ENCODE results near the gene USP6NL.
"Not testable (repeated sequence)": the region's sequence is repeated elsewhere in the genome, so short reads cannot be mapped to it uniquely, and the experiment has no call there.

USP6NL gene

GRCh38 chr10:11521860-11522259 lies 89.6 kb downstream of the USP6NL start:
- in situ Hi-C loops (cut with MboI; ENCODE audit: low sequenced_read_pairs), result loop anchor here (25.0 kb wide), 1 partner anchor 190 kb away; no protein-coding TSS in a partner anchor

GRCh38 chr10:11520892-11521291 lies 90.6 kb downstream of the USP6NL start:
- in situ Hi-C loops (cut with MboI; ENCODE audit: low sequenced_read_pairs), result loop anchor here (25.0 kb wide), 1 partner anchor 191 kb away; no protein-coding TSS in a partner anchor

GRCh38 chr10:11517150-11517549 lies 94.3 kb downstream of the USP6NL start:
- in situ Hi-C loops (cut with MboI; ENCODE audit: low sequenced_read_pairs), result loop anchor here (10.0 to 25.0 kb wide), 2 partner anchors 195 to 238 kb away; no protein-coding TSS in a partner anchor

GRCh38 chr10:11516431-11516746 lies 95.1 kb downstream of the USP6NL start:
- in situ Hi-C loops (cut with MboI; ENCODE audit: low sequenced_read_pairs), result loop anchor here (10.0 to 25.0 kb wide), 2 partner anchors 196 to 238 kb away; no protein-coding TSS in a partner anchor

GRCh38 chr10:11515596-11516430 lies 95.6 kb downstream of the USP6NL start:
- in situ Hi-C loops (cut with MboI; ENCODE audit: low sequenced_read_pairs), result loop anchor here (10.0 to 25.0 kb wide), 2 partner anchors 196 to 239 kb away; no protein-coding TSS in a partner anchor

- in situ Hi-C loops (cut with MboI; ENCODE audit: low sequenced_read_pairs), result loop anchor here (10.0 to 25.0 kb wide), 2 partner anchors 199 to 241 kb away; no protein-coding TSS in a partner anchor
These were observed 97.7 kb downstream of the USP6NL start for GRCh38 chr10:11513727-11514126.

GRCh38 chr10:11512596-11512995 lies 98.9 kb downstream of the USP6NL start:
- in situ Hi-C loops (cut with MboI; ENCODE audit: low sequenced_read_pairs), result loop anchor here (10.0 to 25.0 kb wide), 2 partner anchors 200 to 242 kb away; no protein-coding TSS in a partner anchor

GRCh38 chr10:11511321-11511720 lies 100.1 kb downstream of the USP6NL start:
- in situ Hi-C loops (cut with MboI; ENCODE audit: low sequenced_read_pairs), result loop anchor here (10.0 to 25.0 kb wide), 2 partner anchors 201 to 243 kb away; no protein-coding TSS in a partner anchor

GRCh38 chr10:11510736-11511135 lies 100.7 kb downstream of the USP6NL start:
- in situ Hi-C loops (cut with MboI; ENCODE audit: low sequenced_read_pairs), result loop anchor here (10.0 to 25.0 kb wide), 2 partner anchors 202 to 244 kb away; no protein-coding TSS in a partner anchor

- in situ Hi-C loops (cut with MboI; ENCODE audit: low sequenced_read_pairs), result loop anchor here (10.0 to 25.0 kb wide), 2 partner anchors 202 to 245 kb away; no protein-coding TSS in a partner anchor
These were observed 101.2 kb downstream of the USP6NL start for GRCh38 chr10:11510281-11510680.

GRCh38 chr10:11509036-11509435 lies 102.4 kb downstream of the USP6NL start:
- in situ Hi-C loops (cut with MboI; ENCODE audit: low sequenced_read_pairs), result loop anchor here (25.0 kb wide), 1 partner anchor 203 kb away; no protein-coding TSS in a partner anchor

- in situ Hi-C loops (cut with MboI; ENCODE audit: low sequenced_read_pairs), result loop anchor here (25.0 kb wide), 1 partner anchor 206 kb away; no protein-coding TSS in a partner anchor
These were observed 105.1 kb downstream of the USP6NL start for GRCh38 chr10:11506247-11506789.

- in situ Hi-C loops (cut with MboI; ENCODE audit: low sequenced_read_pairs), result loop anchor here (25.0 kb wide), 1 partner anchor 207 kb away; no protein-coding TSS in a partner anchor
These were observed 105.8 kb downstream of the USP6NL start for GRCh38 chr10:11505639-11506038.

GRCh38 chr10:11504566-11505285 lies 106.7 kb downstream of the USP6NL start:
- in situ Hi-C loops (cut with MboI; ENCODE audit: low sequenced_read_pairs), result loop anchor here (25.0 kb wide), 1 partner anchor 208 kb away; no protein-coding TSS in a partner anchor

GRCh38 chr10:11501600-11501999 lies 109.8 kb downstream of the USP6NL start:
- in situ Hi-C loops (cut with MboI; ENCODE audit: low sequenced_read_pairs), result loop anchor here (25.0 kb wide), 1 partner anchor 211 kb away; no protein-coding TSS in a partner anchor

- in situ Hi-C loops (cut with MboI; ENCODE audit: low sequenced_read_pairs), result loop anchor here (25.0 kb wide), 1 partner anchor 213 kb away; no protein-coding TSS in a partner anchor
These were observed 111.9 kb downstream of the USP6NL start for GRCh38 chr10:11499425-11500071.

GRCh38 chr10:11498399-11498798 lies 113.1 kb downstream of the USP6NL start:
- in situ Hi-C loops (cut with MboI; ENCODE audit: low sequenced_read_pairs), result no loop called here

- in situ Hi-C loops (cut with MboI; ENCODE audit: low sequenced_read_pairs), result not testable (repeated sequence)
These were observed 116.5 kb downstream of the USP6NL start for GRCh38 chr10:11494923-11495322.

- in situ Hi-C loops (cut with MboI; ENCODE audit: low sequenced_read_pairs), result no loop called here
These were observed 117.8 kb downstream of the USP6NL start for GRCh38 chr10:11493646-11494045.

GRCh38 chr10:11491087-11491486 lies 120.4 kb downstream of the USP6NL start:
- in situ Hi-C loops (cut with MboI; ENCODE audit: low sequenced_read_pairs), result no loop called here
